ENCODE results near the gene PTPRF. TPM values are rescaled to one million over a fixed set of nuclear protein-coding genes. Genes with fewer than 3 reads are reported as not detected.

The PTPRF gene
- total and polyA plus RNA-seq, 9 donors: 9.3 to 41.2 (median 21.0) TPM

GRCh38 chr1:43512133-43512532, 18.6 kb upstream of the PTPRF start:
- no peak for DNase-seq
- peaks cover 4% of the 10 kb centered on the region for H3K27me3 ChIP-seq (ENCODE audit: control insufficient read depth, insufficient read depth, low read length)
- H3K4me1 ChIP-seq (ENCODE audit: control insufficient read depth, insufficient read depth, low read length): no peaks in the 10 kb centered on the region
- H3K36me3 ChIP-seq (ENCODE audit: control insufficient read depth, insufficient read depth, low read length): no peaks in the 10 kb centered on the region
- H3K27ac ChIP-seq (ENCODE audit: low read length): no peak overlapping the region
- WGBS (ENCODE audit: insufficient coverage): no CpG with 5 or more reads among the region's 2 CpGs
- H3K4me3 ChIP-seq (ENCODE audit: low read length): no peak overlapping the region
- peaks cover 2% of the 10 kb centered on the region for H3K9me3 ChIP-seq (replicated peaks; ENCODE audit: control insufficient read depth, low read depth, low read length)

GRCh38 chr1:43512681-43513080, 18.0 kb upstream of the PTPRF start:
- Histone ChIP-seq H3K27ac (ENCODE audit: low read length) (no peak overlapping the region), H3K36me3 (ENCODE audit: control insufficient read depth, insufficient read depth, low read length) (no peaks in the 10 kb centered on the region), H3K9me3 (replicated peaks; ENCODE audit: control insufficient read depth, low read depth, low read length) (peaks cover 2% of the 10 kb centered on the region), H3K4me1 (ENCODE audit: control insufficient read depth, insufficient read depth, low read length) (no peaks in the 10 kb centered on the region), H3K27me3 (ENCODE audit: control insufficient read depth, insufficient read depth, low read length) (peaks cover 4% of the 10 kb centered on the region), H3K4me3 (ENCODE audit: low read length) (no peak overlapping the region)
- no peak for DNase-seq
- no CpG with 5 or more reads among the region's 6 CpGs for WGBS (ENCODE audit: insufficient coverage)

GRCh38 chr1:43513471-43514173, 17.1 kb upstream of the PTPRF start:
- H3K27ac ChIP-seq (ENCODE audit: low read length): no peak overlapping the region
- H3K36me3 ChIP-seq (ENCODE audit: control insufficient read depth, insufficient read depth, low read length): no peaks in the 10 kb centered on the region
- no peak for DNase-seq
- no peaks in the 10 kb centered on the region for H3K4me1 ChIP-seq (ENCODE audit: control insufficient read depth, insufficient read depth, low read length)
- H3K9me3 ChIP-seq (replicated peaks; ENCODE audit: control insufficient read depth, low read depth, low read length): peaks cover 2% of the 10 kb centered on the region
- no peak overlapping the region for H3K4me3 ChIP-seq (ENCODE audit: low read length)
- WGBS (ENCODE audit: insufficient coverage): 58% methylated on average over 3 of the region's 5 CpGs
- peaks cover 4% of the 10 kb centered on the region for H3K27me3 ChIP-seq (ENCODE audit: control insufficient read depth, insufficient read depth, low read length)

- 60% methylated on average over 2 of the region's 11 CpGs for WGBS (ENCODE audit: insufficient coverage)
- Histone ChIP-seq H3K27me3 (ENCODE audit: control insufficient read depth, insufficient read depth, low read length) (peaks cover 12% of the 10 kb centered on the region), H3K9me3 (replicated peaks; ENCODE audit: control insufficient read depth, low read depth, low read length) (no peaks in the 10 kb centered on the region), H3K36me3 (ENCODE audit: control insufficient read depth, insufficient read depth, low read length) (no peaks in the 10 kb centered on the region), H3K27ac (ENCODE audit: low read length) (no peak overlapping the region), H3K4me3 (ENCODE audit: low read length) (no peak overlapping the region), H3K4me1 (ENCODE audit: control insufficient read depth, insufficient read depth, low read length) (no peaks in the 10 kb centered on the region)
- no peak for DNase-seq
Measured at GRCh38 chr1:43518935-43519686, 11.6 kb upstream of the PTPRF start.

- peaks cover 15% of the 10 kb centered on the region for H3K27me3 ChIP-seq (ENCODE audit: control insufficient read depth, insufficient read depth, low read length)
- H3K9me3 ChIP-seq (replicated peaks; ENCODE audit: control insufficient read depth, low read depth, low read length): no peaks in the 10 kb centered on the region
- WGBS (ENCODE audit: insufficient coverage): 36% methylated on average over 1 of the region's 3 CpGs
- H3K36me3 ChIP-seq (ENCODE audit: control insufficient read depth, insufficient read depth, low read length): no peaks in the 10 kb centered on the region
- DNase-seq: peak; percentile 19
- no peak overlapping the region for H3K27ac ChIP-seq (ENCODE audit: low read length)
- no peaks in the 10 kb centered on the region for H3K4me1 ChIP-seq (ENCODE audit: control insufficient read depth, insufficient read depth, low read length)
- H3K4me3 ChIP-seq (ENCODE audit: low read length): no peak overlapping the region
Measured at GRCh38 chr1:43520100-43520778, 10.4 kb upstream of the PTPRF start.

- H3K27me3 ChIP-seq (ENCODE audit: control insufficient read depth, insufficient read depth, low read length): peaks cover 15% of the 10 kb centered on the region
- WGBS (ENCODE audit: insufficient coverage): 97% methylated on average over 4 of the region's 8 CpGs
- no peak overlapping the region for H3K27ac ChIP-seq (ENCODE audit: low read length)
- no peaks in the 10 kb centered on the region for H3K4me1 ChIP-seq (ENCODE audit: control insufficient read depth, insufficient read depth, low read length)
- H3K4me3 ChIP-seq (ENCODE audit: low read length): no peak overlapping the region
- DNase-seq: no peak
- no peaks in the 10 kb centered on the region for H3K9me3 ChIP-seq (replicated peaks; ENCODE audit: control insufficient read depth, low read depth, low read length)
- H3K36me3 ChIP-seq (ENCODE audit: control insufficient read depth, insufficient read depth, low read length): no peaks in the 10 kb centered on the region
Measured at GRCh38 chr1:43521078-43521477, 9.6 kb upstream of the PTPRF start.

- peaks cover 15% of the 10 kb centered on the region for H3K27me3 ChIP-seq (ENCODE audit: control insufficient read depth, insufficient read depth, low read length)
- H3K9me3 ChIP-seq (replicated peaks; ENCODE audit: control insufficient read depth, low read depth, low read length): no peaks in the 10 kb centered on the region
- DNase-seq: no peak
Measured at GRCh38 chr1:43521756-43522155, 8.9 kb upstream of the PTPRF start.

GRCh38 chr1:43522431-43522775, 8.3 kb upstream of the PTPRF start:
- H3K9me3 ChIP-seq (replicated peaks; ENCODE audit: control insufficient read depth, low read depth, low read length): no peaks in the 10 kb centered on the region
- H3K4me3 ChIP-seq (ENCODE audit: low read length): no peak overlapping the region
- no peak for DNase-seq
- no peaks in the 10 kb centered on the region for H3K36me3 ChIP-seq (ENCODE audit: control insufficient read depth, insufficient read depth, low read length)
- peaks cover 15% of the 10 kb centered on the region for H3K27me3 ChIP-seq (ENCODE audit: control insufficient read depth, insufficient read depth, low read length)
- no peaks in the 10 kb centered on the region for H3K4me1 ChIP-seq (ENCODE audit: control insufficient read depth, insufficient read depth, low read length)
- no peak overlapping the region for H3K27ac ChIP-seq (ENCODE audit: low read length)
- WGBS (ENCODE audit: insufficient coverage): 77% methylated on average over 1 of the region's 1 CpG

More at GRCh38 chr1:43521756-43522155, 8.9 kb upstream of the PTPRF start:
- H3K4me3 ChIP-seq (ENCODE audit: low read length): no peak overlapping the region
- H3K27ac ChIP-seq (ENCODE audit: low read length): no peak overlapping the region
- no peaks in the 10 kb centered on the region for H3K4me1 ChIP-seq (ENCODE audit: control insufficient read depth, insufficient read depth, low read length)
- H3K36me3 ChIP-seq (ENCODE audit: control insufficient read depth, insufficient read depth, low read length): no peaks in the 10 kb centered on the region
- 75% methylated on average over 4 of the region's 8 CpGs for WGBS (ENCODE audit: insufficient coverage)

GRCh38 chr1:43522776-43523480, 7.8 kb upstream of the PTPRF start:
- Histone ChIP-seq H3K27ac (ENCODE audit: low read length) (no peak overlapping the region), H3K9me3 (replicated peaks; ENCODE audit: control insufficient read depth, low read depth, low read length) (no peaks in the 10 kb centered on the region), H3K4me1 (ENCODE audit: control insufficient read depth, insufficient read depth, low read length) (no peaks in the 10 kb centered on the region), H3K27me3 (ENCODE audit: control insufficient read depth, insufficient read depth, low read length) (peaks cover 15% of the 10 kb centered on the region), H3K4me3 (ENCODE audit: low read length) (no peak overlapping the region), H3K36me3 (ENCODE audit: control insufficient read depth, insufficient read depth, low read length) (no peaks in the 10 kb centered on the region)
- 81% methylated on average over 13 of the region's 13 CpGs for WGBS (ENCODE audit: insufficient coverage)
- no peak for DNase-seq

GRCh38 chr1:43524804-43525203, 5.9 kb upstream of the PTPRF start:
- H3K27me3 ChIP-seq (ENCODE audit: control insufficient read depth, insufficient read depth, low read length): peaks cover 11% of the 10 kb centered on the region
- H3K9me3 ChIP-seq (replicated peaks; ENCODE audit: control insufficient read depth, low read depth, low read length): no peaks in the 10 kb centered on the region
- no peaks in the 10 kb centered on the region for H3K4me1 ChIP-seq (ENCODE audit: control insufficient read depth, insufficient read depth, low read length)
- no peak for DNase-seq
- no peak overlapping the region for H3K4me3 ChIP-seq (ENCODE audit: low read length)
- 61% methylated on average over 8 of the region's 8 CpGs for WGBS (ENCODE audit: insufficient coverage)
- H3K27ac ChIP-seq (ENCODE audit: low read length): no peak overlapping the region
- no peaks in the 10 kb centered on the region for H3K36me3 ChIP-seq (ENCODE audit: control insufficient read depth, insufficient read depth, low read length)

Measured in muscle of leg (tissue), 11 donors.